HG03378 (cell line): ENCODE results near the gene KRT10.
"Not testable (repeated sequence)": the region's sequence is repeated elsewhere in the genome, so short reads cannot be mapped to it uniquely, and the experiment has no call there.

Source experiments
- ATAC-seq: cut with Tn5 transposase; IDR thresholded peaks from one replicate; pipeline ENCODE4 v1.9.1; 2021; ENCODE audit warnings: mild to moderate bottlenecking, moderate library complexity; ENCODE audit not compliant: unreplicated experiment

The KRT10 gene

GRCh38 chr17:40822132-40822812 is at the start of gene KRT10:
Gene KRT10 (minus strand): TSS chr17:40822614. CDS start chr17:40822585, 29 bp downstream.
- no peak for ATAC-seq

- no peak for ATAC-seq
Measured at GRCh38 chr17:40871316-40871715, 48.9 kb upstream of the KRT10 start.

DNA sequence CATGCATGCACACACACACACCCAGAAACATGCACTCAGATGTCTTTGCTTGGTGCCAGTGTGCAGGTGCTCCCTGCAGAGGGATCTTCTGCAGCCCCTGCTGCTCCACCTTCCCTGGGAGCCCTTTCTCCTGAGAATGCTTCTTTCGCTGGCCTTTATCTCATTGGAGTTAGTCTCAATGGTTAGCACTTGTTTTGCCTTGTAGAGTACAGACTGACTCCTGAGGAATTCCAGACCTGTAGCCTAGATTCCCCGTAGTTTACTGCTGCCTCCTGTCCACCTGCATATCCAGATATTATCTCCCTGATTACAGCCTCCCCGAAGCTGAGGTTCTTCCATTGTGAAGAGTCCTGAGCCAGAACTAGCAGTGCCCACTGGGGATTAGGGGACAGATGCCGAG is 47.7 kb upstream of the KRT10 start:
- ATAC-seq, result no peak

DNA sequence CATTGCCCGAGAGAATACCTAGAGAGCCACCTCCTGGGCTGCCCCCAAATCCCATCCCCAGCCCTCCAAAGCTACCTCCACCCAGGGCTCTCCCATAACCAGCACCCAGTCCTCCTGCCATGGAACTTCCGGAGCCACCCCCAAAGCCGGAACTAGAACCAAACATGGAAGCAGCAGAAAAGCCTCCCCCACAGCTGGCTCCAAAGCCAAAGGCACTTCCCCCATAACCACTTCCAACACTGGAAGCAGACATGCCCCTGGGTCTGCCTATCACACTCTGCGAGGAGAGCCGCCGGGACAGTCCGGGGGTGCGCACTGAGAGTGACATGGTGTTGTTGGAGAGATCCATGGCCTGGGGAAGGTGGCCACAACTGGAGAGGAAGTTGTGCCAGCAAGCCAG is 44.4 kb upstream of the KRT10 start, which contains the start of gene KRT12:
KRT12 (minus strand) TSS at position 386 of the 400 bp plus-strand sequence; CDS start at position 349, 37 bp downstream.
- no peak for ATAC-seq

- no peak for ATAC-seq
Measured at GRCh38 chr17:40864661-40865390, 42.4 kb upstream of the KRT10 start.

- ATAC-seq, result no peak
Measured at GRCh38 chr17:40862985-40863733, 40.7 kb upstream of the KRT10 start.

GRCh38 chr17:40859536-40859935 is 37.1 kb upstream of the KRT10 start:
- no peak for ATAC-seq

GRCh38 chr17:40858667-40859066 is 36.3 kb upstream of the KRT10 start:
- not testable (repeated sequence) for ATAC-seq

- ATAC-seq, result no peak
Measured at GRCh38 chr17:40857535-40857934, 35.1 kb upstream of the KRT10 start.

DNA sequence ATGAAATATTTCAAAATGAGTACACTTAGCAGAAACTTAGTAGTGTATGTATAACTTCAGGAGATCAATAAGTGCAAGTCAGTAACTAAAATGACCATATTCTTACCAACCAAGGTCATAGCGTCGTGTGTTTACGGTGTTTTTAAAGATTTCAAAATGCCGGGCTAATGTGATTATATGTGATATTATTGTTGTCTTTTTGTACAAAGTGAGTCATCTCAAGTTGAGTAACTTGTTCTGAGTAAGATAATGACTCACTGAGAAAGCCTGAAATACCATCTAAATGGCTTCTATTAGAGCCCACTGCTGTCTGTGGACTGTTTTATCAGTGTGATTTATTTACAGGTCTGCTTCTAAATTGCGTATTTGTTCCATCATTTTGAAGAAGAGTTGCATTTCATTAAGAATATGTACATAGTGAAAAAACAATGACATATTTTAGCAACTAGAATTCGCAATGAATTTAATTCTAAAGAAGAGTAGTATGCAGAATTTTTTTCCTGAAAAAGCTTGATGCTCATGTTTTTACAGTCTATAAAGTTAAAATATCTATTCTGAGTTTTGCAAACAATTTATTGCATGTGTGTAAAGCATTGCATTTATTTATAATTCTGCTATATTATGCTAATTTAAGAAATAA is 31.9 kb upstream of the KRT10 start:
- no peak for ATAC-seq

GRCh38 chr17:40852364-40852763 is 29.9 kb upstream of the KRT10 start:
- no peak for ATAC-seq

GRCh38 chr17:40850293-40850972 is 28.0 kb upstream of the KRT10 start:
- ATAC-seq, result no peak

- no peak for ATAC-seq
Measured at GRCh38 chr17:40849723-40850122, 27.3 kb upstream of the KRT10 start.

- ATAC-seq, result no peak
Measured at GRCh38 chr17:40848583-40849235, 26.3 kb upstream of the KRT10 start.

GRCh38 chr17:40846515-40847144 is 24.2 kb upstream of the KRT10 start:
- no peak for ATAC-seq

DNA sequence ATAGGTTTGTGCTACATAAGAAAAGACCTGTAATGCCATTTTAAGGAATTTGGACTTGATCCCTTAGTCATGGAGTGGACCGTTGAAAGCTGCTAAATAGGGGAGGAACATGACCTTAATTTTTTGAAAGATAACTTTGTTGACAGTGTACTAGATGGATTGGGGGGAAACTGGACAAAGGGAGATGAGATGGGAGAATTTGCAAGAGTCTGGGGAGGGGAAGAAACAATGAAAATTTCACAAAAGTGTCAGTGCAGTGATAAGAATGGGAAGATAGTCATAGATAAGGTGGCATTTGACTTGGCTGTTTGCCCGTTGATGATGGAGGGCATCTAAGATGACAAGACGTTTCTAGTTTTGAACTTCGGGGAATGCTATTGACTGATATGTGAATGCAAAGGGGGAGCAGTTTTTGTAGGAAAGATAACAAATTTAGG is 22.3 kb upstream of the KRT10 start:
- no peak for ATAC-seq

- no peak for ATAC-seq
Measured at GRCh38 chr17:40843242-40843641, 20.8 kb upstream of the KRT10 start.

DNA sequence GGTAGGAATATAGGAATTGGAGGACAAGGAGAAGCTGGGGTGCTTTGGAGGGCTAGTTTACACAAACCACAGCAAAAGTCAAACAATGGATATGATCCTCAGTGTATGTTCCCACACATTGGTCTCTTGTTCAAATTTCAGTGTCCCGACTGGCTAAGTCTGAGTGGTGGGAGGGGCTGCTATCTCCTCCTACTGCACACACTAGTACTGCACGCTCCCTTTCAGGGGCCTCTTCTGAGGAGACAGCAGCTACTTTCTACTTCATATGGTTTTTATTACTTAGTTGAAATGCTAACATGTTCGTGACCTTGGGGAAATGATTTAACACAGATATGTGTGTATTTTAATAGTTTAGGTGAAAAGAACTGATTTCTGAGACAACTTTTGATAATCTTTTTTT is 18.8 kb upstream of the KRT10 start:
- ATAC-seq, result no peak

- no peak for ATAC-seq
Measured at GRCh38 chr17:40839194-40839593, 16.8 kb upstream of the KRT10 start.

- no peak for ATAC-seq
Measured at GRCh38 chr17:40836020-40836419, 13.6 kb upstream of the KRT10 start.
